Uterine smooth muscle cell (primary cell): ENCODE data around the gene ECHDC1. TPM values are rescaled to one million over a fixed set of nuclear protein-coding genes. Genes with fewer than 3 reads are reported as not detected.

Source experiments
- total RNA-seq: library from RNA; depleted of rRNA; stranded (reverse); fragments of >200 nt; gene quantifications from 2 replicates; pipeline ENCODE4 v1.2.3, GENCODE V29; 2014

Gene ECHDC1, protein sequence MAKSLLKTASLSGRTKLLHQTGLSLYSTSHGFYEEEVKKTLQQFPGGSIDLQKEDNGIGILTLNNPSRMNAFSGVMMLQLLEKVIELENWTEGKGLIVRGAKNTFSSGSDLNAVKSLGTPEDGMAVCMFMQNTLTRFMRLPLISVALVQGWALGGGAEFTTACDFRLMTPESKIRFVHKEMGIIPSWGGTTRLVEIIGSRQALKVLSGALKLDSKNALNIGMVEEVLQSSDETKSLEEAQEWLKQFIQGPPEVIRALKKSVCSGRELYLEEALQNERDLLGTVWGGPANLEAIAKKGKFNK
- total RNA-seq, result 50.9 and 90.2 TPM in 2 replicates

DNA sequence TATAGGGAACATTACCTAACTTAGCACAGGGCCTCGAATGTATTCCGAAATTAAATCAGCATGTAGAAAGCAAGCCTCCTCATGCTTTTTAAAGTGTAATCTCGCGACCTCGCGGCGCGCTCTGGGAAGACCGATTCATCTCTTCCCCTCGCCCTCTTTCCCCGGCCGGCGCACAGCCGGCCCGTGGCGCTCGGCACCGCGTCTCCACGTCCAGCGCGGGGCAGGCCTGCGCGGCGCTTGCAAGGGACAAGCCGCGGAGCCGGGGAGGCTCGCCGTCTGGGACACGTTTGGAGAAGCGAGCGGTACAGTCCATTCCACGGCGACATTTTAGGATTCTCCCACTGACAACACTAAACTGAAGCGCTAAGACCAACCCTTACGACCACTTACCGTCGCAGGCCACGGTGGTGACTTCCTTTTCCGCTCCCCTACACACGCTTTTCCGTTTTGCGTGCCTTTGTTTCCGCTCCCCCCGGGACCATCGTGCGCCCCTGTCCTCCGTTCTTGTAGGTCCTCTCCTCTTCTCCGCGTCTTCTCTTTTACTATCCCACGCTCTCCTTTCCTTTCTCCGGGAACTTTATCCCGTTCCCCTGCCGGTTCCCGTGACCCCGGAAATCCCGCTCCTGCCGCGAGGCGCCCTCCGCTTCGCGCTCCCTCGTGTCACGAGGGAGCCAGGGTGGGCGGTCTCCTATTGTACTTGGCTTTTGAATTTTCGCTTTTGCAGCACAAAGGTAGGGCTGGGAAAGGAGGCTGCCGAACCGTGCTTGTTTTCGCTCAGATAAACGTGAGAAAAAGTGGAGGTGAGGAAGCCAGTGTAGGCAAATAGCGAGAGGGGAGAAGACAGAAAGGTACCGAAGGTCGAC lies at the start of gene ECHDC1:
ECHDC1 (minus strand) TSS at position 664 of the 863 bp plus-strand sequence. CDS start 12,581 bp downstream, outside the sequence.

DNA sequence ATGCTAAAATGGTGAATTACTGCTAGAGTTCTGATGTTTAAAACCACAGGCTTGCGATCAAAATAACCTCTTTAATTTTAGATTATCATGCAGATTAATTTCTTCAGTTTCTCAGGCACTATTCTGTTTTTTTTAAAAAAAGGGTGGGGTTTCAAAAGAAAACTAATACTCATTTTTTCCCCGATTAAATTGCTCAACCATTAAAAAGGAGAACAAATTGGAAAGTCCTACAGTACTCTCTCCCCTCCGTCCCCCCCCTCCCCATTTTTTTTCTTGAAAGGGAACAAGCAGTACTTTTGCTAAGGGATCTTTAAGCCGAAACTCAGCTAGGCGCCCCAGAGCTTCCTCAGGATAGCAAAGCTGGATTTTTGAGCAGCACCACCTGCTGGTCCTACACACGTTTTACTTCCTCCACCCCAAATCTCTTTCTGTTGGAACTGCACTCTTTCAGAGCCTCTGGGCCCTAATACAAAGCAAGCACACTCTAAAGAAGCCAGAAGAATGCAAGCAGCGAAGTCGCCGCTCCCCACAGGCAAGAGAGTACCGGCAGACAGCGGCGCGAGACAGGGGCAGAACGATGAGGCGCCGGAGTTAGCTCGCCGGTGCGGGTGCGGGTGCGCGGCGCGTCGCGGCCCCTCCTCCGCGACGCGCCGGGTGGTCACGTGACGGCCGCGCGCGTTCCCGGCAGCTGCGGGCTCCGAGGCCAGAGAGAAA lies 77.1 kb downstream of the ECHDC1 start, which contains the start of gene RNF146:
RNF146 (plus strand) TSS at position 687 of the 714 bp plus-strand sequence. CDS start 13,475 bp downstream, outside the sequence.

Other genes starting within 250 kb of the ECHDC1 start
- gene RSPO3, start 224.9 kb downstream of the ECHDC1 start, total RNA-seq, result 2.6 and 3.7 TPM in 2 replicates
- 62.8 and 64.5 TPM in 2 replicates for gene RNF146, start 76.7 kb downstream of the ECHDC1 start, total RNA-seq
- 1.4 and 1.5 TPM in 2 replicates for gene KIAA0408, start 115.8 kb upstream of the ECHDC1 start, total RNA-seq
- not detected in 2 replicates for gene C6orf58, start 233.6 kb upstream of the ECHDC1 start, total RNA-seq